Natural killer cell (primary cell): ENCODE results near the gene KAZN. TPM values are rescaled to one million over a fixed set of nuclear protein-coding genes. Genes with fewer than 3 reads are reported as not detected.

Experiments used
- ATAC-seq, 3 donors: fragments of 150-1000 bp in 2 of 3; fragments of 200-7000 bp in 1 of 3; cut with Tn5 transposase; 1 replicate in 1 of 3; 2 replicates in 2 of 3; pipeline ENCODE4 v1.10.0; 2021; ENCODE audit warnings: mild to moderate bottlenecking in 2 of 3, moderate library complexity in 2 of 3
- DNase-seq, 2 donors: peaks; one replicate each; pipeline versions ENCODE4 v3.0.0 to v3.0.0-alpha.2; 2013 to 2021; ENCODE audit warnings: mixed read lengths in 1 of 2
- H3K27ac ChIP-seq: one replicate; pipeline ENCODE4 v1.5.1; 2013; ENCODE audit warnings: mild to moderate bottlenecking, low read length
- H3K27me3 ChIP-seq: one replicate; pipeline ENCODE4 v1.6.1; 2013; ENCODE audit warnings: low read length; ENCODE audit not compliant: control insufficient read depth, insufficient read depth
- H3K36me3 ChIP-seq: one replicate; pipeline ENCODE4 v1.6.1; 2013; ENCODE audit warnings: low read length; ENCODE audit not compliant: control insufficient read depth, insufficient read depth
- H3K4me1 ChIP-seq: one replicate; pipeline ENCODE4 v1.6.1; 2013; ENCODE audit warnings: low read length; ENCODE audit not compliant: control insufficient read depth, insufficient read depth
- H3K4me3 ChIP-seq: one replicate; pipeline ENCODE4 v1.5.1; 2013; ENCODE audit warnings: low read length
- H3K9me3 ChIP-seq: one replicate; pipeline ENCODE4 v1.6.1; 2013; ENCODE audit warnings: low read length; ENCODE audit not compliant: control insufficient read depth, insufficient read depth
- H3K27ac Mint-ChIP-seq, 2 donors: one replicate each; pipeline ENCODE4 v1.8.0; 2022; ENCODE audit warnings: mild to moderate bottlenecking in 2 of 2, mixed read lengths in 2 of 2, moderate library complexity in 1 of 2
- H3K27me3 Mint-ChIP-seq, 2 donors: one replicate each; pipeline ENCODE4 v1.8.0; 2022; ENCODE audit warnings: low read depth in 2 of 2, mixed read lengths in 2 of 2
- H3K36me3 Mint-ChIP-seq: one replicate; pipeline ENCODE4 v1.8.0; 2022; ENCODE audit warnings: mixed read lengths
- H3K4me1 Mint-ChIP-seq, 2 donors: one replicate each; pipeline ENCODE4 v1.8.0; 2022; ENCODE audit warnings: mixed read lengths in 2 of 2
- H3K4me3 Mint-ChIP-seq: one replicate; pipeline ENCODE4 v1.8.0; 2022; ENCODE audit warnings: mild to moderate bottlenecking, moderate library complexity, mixed read lengths
- H3K9me3 Mint-ChIP-seq, 2 donors: one replicate each; pipeline ENCODE4 v1.8.0; 2022; ENCODE audit warnings: mixed read lengths in 2 of 2
- CTCF ChIP-seq: fragments of 200-600 bp; IDR thresholded peaks from one replicate; pipeline ENCODE4 v1.8.0; 2022; ENCODE audit warnings: antibody characterized with exemption
- WGBS: methylation state at CpG from one replicate; pipeline ENCODE4 v1.1.7; 2013; ENCODE audit warnings: missing lambda C conversion rate; ENCODE audit not compliant: insufficient coverage; 5-methylcytosine and 5-hydroxymethylcytosine counted together
- intact Hi-C: fragments of 100-400 bp; cut with micrococcal nuclease; formaldehyde crosslinking; loops from one replicate; pipeline ENCODE4 v1.14.2; 2022
- total RNA-seq, 4 donors: library from RNA; stranded (reverse); fragments of 120-200 nt in 1 of 4; gene quantifications; one replicate each; pipeline versions ENCODE4 v1.2.3 to v1.2.4, GENCODE V29; 2013 to 2022

The KAZN gene
- total RNA-seq, 3 donors from 2014 or later (not counting 1 experiment from before 2014, with no cell fraction given): 1.2 to 2.0 (median 1.7) TPM

- no peaks in the 10 kb centered on the region for H3K36me3 ChIP-seq
- no peak overlapping the region for H3K4me3 ChIP-seq
- intact Hi-C loops: no loop called here
- WGBS: 93% methylated on average over 2 of the region's 2 CpGs
- no peaks in the 10 kb centered on the region for H3K27me3 ChIP-seq
- H3K27ac ChIP-seq: no peak overlapping the region
- DNase-seq (no peak), ATAC-seq (no peak)
- H3K4me1 Mint-ChIP-seq: no peaks in the 10 kb centered on the region
- no peak overlapping the region for H3K27ac Mint-ChIP-seq
- H3K4me1 ChIP-seq: no peaks in the 10 kb centered on the region
- no peaks in the 10 kb centered on the region for H3K36me3 Mint-ChIP-seq
- H3K9me3 Mint-ChIP-seq: no peaks in the 10 kb centered on the region
- peaks cover 2 to 12% of the 10 kb centered on the region in 2 donors for H3K27me3 Mint-ChIP-seq
- no peak for TF ChIP-seq CTCF
- H3K4me3 Mint-ChIP-seq: no peak overlapping the region
- H3K9me3 ChIP-seq: no peaks in the 10 kb centered on the region
Observed at GRCh38 chr1:14750490-14750889, 152.0 kb downstream of the KAZN start.

GRCh38 chr1:14755518-14756252 is 157.2 kb downstream of the KAZN start:
- Histone ChIP-seq H3K4me3 (no peak overlapping the region), H3K27me3 (no peaks in the 10 kb centered on the region), H3K27ac (no peak overlapping the region), H3K36me3 (no peaks in the 10 kb centered on the region), H3K9me3 (no peaks in the 10 kb centered on the region), H3K4me1 (no peaks in the 10 kb centered on the region)
- H3K9me3 Mint-ChIP-seq: no peaks in the 10 kb centered on the region
- no peaks in the 10 kb centered on the region for H3K36me3 Mint-ChIP-seq
- no peak for ATAC-seq
- peaks cover 6 to 15% of the 10 kb centered on the region in 2 donors for H3K27me3 Mint-ChIP-seq
- intact Hi-C loops: no loop called here
- no peaks in the 10 kb centered on the region for H3K4me1 Mint-ChIP-seq
- H3K27ac Mint-ChIP-seq: no peak overlapping the region
- WGBS: 72% methylated on average over 9 of the region's 9 CpGs
- DNase-seq: no peak
- no peak overlapping the region for H3K4me3 Mint-ChIP-seq
- no peak for TF ChIP-seq CTCF

GRCh38 chr1:14756589-14757285 is 158.3 kb downstream of the KAZN start:
- Histone ChIP-seq H3K4me1 (no peaks in the 10 kb centered on the region), H3K27me3 (no peaks in the 10 kb centered on the region), H3K9me3 (no peaks in the 10 kb centered on the region), H3K27ac (no peak overlapping the region), H3K4me3 (no peak overlapping the region), H3K36me3 (no peaks in the 10 kb centered on the region)
- no peaks in the 10 kb centered on the region for H3K36me3 Mint-ChIP-seq
- H3K4me1 Mint-ChIP-seq: no peaks in the 10 kb centered on the region
- H3K4me3 Mint-ChIP-seq: no peak overlapping the region
- peaks cover 13 to 26% of the 10 kb centered on the region in 2 donors for H3K27me3 Mint-ChIP-seq
- DNase-seq (no peak), ATAC-seq (no peak)
- no peak for TF ChIP-seq CTCF
- no peak overlapping the region for H3K27ac Mint-ChIP-seq
- intact Hi-C loops: no loop called here
- H3K9me3 Mint-ChIP-seq: no peaks in the 10 kb centered on the region
- 89% methylated on average over 6 of the region's 6 CpGs for WGBS
